Left lung (tissue), 10 donors: ENCODE data around the gene SMYD4. TPM values are rescaled to one million over a fixed set of nuclear protein-coding genes. Genes with fewer than 3 reads are reported as not detected.

Experiments used
- ATAC-seq: fragments of 200-7000 bp; cut with Tn5 transposase; one replicate; pipeline ENCODE4 v1.9.1; 2020; ENCODE audit warnings: moderate library complexity
- DNase-seq, 4 donors: peaks; one replicate each; pipeline ENCODE4 v3.0.0-alpha.2; 2013 to 2020
- H3K27ac ChIP-seq, 2 donors: fragments of 200-600 bp; sonication (generic) in 1 of 2; one replicate each; pipeline versions ENCODE4 v1.5.0 to v1.8.0; 2020 to 2021
- H3K27me3 ChIP-seq, 2 donors: fragments of 200-600 bp; sonication (generic) in 1 of 2; one replicate each; pipeline versions ENCODE4 v1.5.0 to v1.8.0; 2020 to 2021
- H3K36me3 ChIP-seq, 2 donors: fragments of 200-600 bp; sonication (generic) in 1 of 2; one replicate each; pipeline versions ENCODE4 v1.5.0 to v1.8.0; 2020 to 2021
- H3K4me1 ChIP-seq, 2 donors: fragments of 200-600 bp; one replicate each; pipeline ENCODE4 v1.8.0; 2021
- H3K4me3 ChIP-seq, 2 donors: fragments of 200-600 bp; sonication (generic) in 1 of 2; one replicate each; pipeline versions ENCODE4 v1.5.0 to v1.8.0; 2020 to 2021; ENCODE audit warnings: mild to moderate bottlenecking in 1 of 2
- H3K9me3 ChIP-seq, 2 donors: fragments of 200-600 bp; sonication (generic) in 1 of 2; one replicate each; pipeline versions ENCODE4 v1.5.0 to v1.8.0; 2020 to 2021
- CTCF ChIP-seq, 2 donors: fragments of 200-600 bp; sonication (generic) in 1 of 2; IDR thresholded peaks; one replicate each; pipeline versions ENCODE4 v1.5.0 to v1.8.0; 2021; ENCODE audit warnings: antibody characterized with exemption in 2 of 2
- intact Hi-C, 2 donors: fragments of 100-400 bp; cut with DNase I; formaldehyde crosslinking; loops; one replicate each; pipeline versions ENCODE4 v1.11.2 to v1.14.2; 2022
- polyA plus RNA-seq, 6 donors: library from polyadenylated mRNA; unstranded; fragments of 120-200 nt; gene quantifications; one replicate each; pipeline ENCODE4 v1.2.1, GENCODE V29; 2013; ENCODE audit not compliant: insufficient read length in 6 of 6
- total RNA-seq, 2 donors: library from RNA; stranded (reverse); fragmentation: NEBNext Ultra II Directional; extraction: Animal tissue kit (Norgen Biotek cat#: 25700); gene quantifications; one replicate each; pipeline ENCODE4 v1.2.1, GENCODE V29; 2021
- donor health status: DM: no; HTN: yes; CAD: no.
- donor health status: DM: no; HTN: no; CAD: no.

Gene SMYD4
- total and polyA plus RNA-seq, 8 donors = 13.3 to 24.7 (median 21.2) TPM

- ATAC-seq (peak; percentile 77), DNase-seq (peak in 1 of 4 donors; percentile 67)
- no peak for TF ChIP-seq CTCF (IDR thresholded peaks at IDR 0.05)
- Histone ChIP-seq H3K36me3 (no peaks in the 10 kb centered on the region), H3K4me1 (peaks cover 0 to 37% of the 10 kb centered on the region in 2 donors), H3K4me3 (peak overlapping the region in 1 of 2 donors; percentile 39), H3K9me3 (no peaks in the 10 kb centered on the region), H3K27me3 (no peaks in the 10 kb centered on the region), H3K27ac (peak overlapping the region; percentile 13 to 77)
- intact Hi-C loops = no loop called here
These were observed 77.1 kb downstream of the SMYD4 start for GRCh38 chr17:1752425-1753262.

GRCh38 chr17:1750628-1751027, 79.1 kb downstream of the SMYD4 start:
- no peak for TF ChIP-seq CTCF (IDR thresholded peaks at IDR 0.05)
- Histone ChIP-seq H3K27me3 (no peaks in the 10 kb centered on the region), H3K36me3 (no peaks in the 10 kb centered on the region), H3K4me1 (peaks cover 0 to 44% of the 10 kb centered on the region in 2 donors), H3K27ac (peak overlapping the region in 1 of 2 donors; percentile 14), H3K9me3 (no peaks in the 10 kb centered on the region), H3K4me3 (no peak overlapping the region)
- ATAC-seq (no peak), DNase-seq (no peak)
- intact Hi-C loops = no loop called here

- DNase-seq (peak in 2 of 4 donors; percentile 69 to 90), ATAC-seq (peak; percentile 91)
- TF ChIP-seq CTCF (IDR thresholded peaks at IDR 0.05) = no peak
- Histone ChIP-seq H3K27me3 (no peaks in the 10 kb centered on the region), H3K27ac (peak overlapping the region in 1 of 2 donors; percentile 63), H3K36me3 (no peaks in the 10 kb centered on the region), H3K4me3 (no peak overlapping the region), H3K9me3 (no peaks in the 10 kb centered on the region), H3K4me1 (peaks cover 0 to 11% of the 10 kb centered on the region in 2 donors)
- intact Hi-C loops = no loop called here
These were observed 82.6 kb downstream of the SMYD4 start for GRCh38 chr17:1746975-1747543.

- Histone ChIP-seq H3K9me3 (no peaks in the 10 kb centered on the region), H3K4me3 (no peak overlapping the region), H3K27ac (no peak overlapping the region), H3K4me1 (peaks cover 0 to 7% of the 10 kb centered on the region in 2 donors), H3K27me3 (no peaks in the 10 kb centered on the region), H3K36me3 (no peaks in the 10 kb centered on the region)
- intact Hi-C loops = no loop called here
- no peak for TF ChIP-seq CTCF (IDR thresholded peaks at IDR 0.05)
- ATAC-seq = no peak
- no peak for DNase-seq
These were observed 84.1 kb downstream of the SMYD4 start for GRCh38 chr17:1745513-1746020.
